Heart right ventricle (tissue), 16 donors: ENCODE data around the gene PCDHAC2. TPM values are rescaled to one million over a fixed set of nuclear protein-coding genes. Genes with fewer than 3 reads are reported as not detected.

Experiments used
- ATAC-seq, 8 donors: fragments of 200-7000 bp; cut with Tn5 transposase; one replicate each; pipeline ENCODE4 v1.9.1; 2020; ENCODE audit warnings: mild to moderate bottlenecking in 8 of 8, moderate library complexity in 8 of 8, moderate number of reproducible peaks in 1 of 8
- DNase-seq, 2 donors: peaks; one replicate each; pipeline ENCODE4 v3.0.0-alpha.2; 2020
- H3K27ac ChIP-seq, 10 donors: fragments of 200-600 bp; sonication (generic) in 2 of 10; one replicate each; pipeline versions ENCODE4 v1.5.0 to v1.8.0; 2020 to 2022; ENCODE audit warnings: mild to moderate bottlenecking in 3 of 10
- H3K27me3 ChIP-seq, 7 donors: fragments of 200-600 bp; one replicate each; pipeline ENCODE4 v1.8.0; 2021 to 2022; ENCODE audit warnings: mild to moderate bottlenecking in 2 of 7
- H3K36me3 ChIP-seq, 9 donors: fragments of 200-600 bp; sonication (generic) in 1 of 9; one replicate each; pipeline versions ENCODE4 v1.5.0 to v1.8.0; 2020 to 2022; ENCODE audit warnings: mild to moderate bottlenecking in 2 of 9
- H3K4me1 ChIP-seq, 9 donors: fragments of 200-600 bp; sonication (generic) in 1 of 9; one replicate each; pipeline versions ENCODE4 v1.5.0 to v1.8.0; 2020 to 2022; ENCODE audit warnings: mild to moderate bottlenecking in 4 of 9
- H3K4me3 ChIP-seq, 10 donors: fragments of 200-600 bp; sonication (generic) in 2 of 10; one replicate each; pipeline versions ENCODE4 v1.5.0 to v1.8.0; 2020 to 2022; ENCODE audit warnings: mild to moderate bottlenecking in 7 of 10, moderate library complexity in 2 of 10
- H3K9me3 ChIP-seq, 11 donors: fragments of 200-600 bp in 10 of 11; sonication (generic) in 2 of 11; one replicate each; pipeline versions ENCODE4 v1.5.0 to v1.8.0; 2013 to 2022; ENCODE audit warnings: mild to moderate bottlenecking in 2 of 11, control low read depth in 1 of 11, moderate library complexity in 1 of 11
- WGBS, 2 donors: extraction: QIAGEN DNeasy Blood & Tissue Kit; methylation state at CpG; one replicate each; pipeline ENCODE4 v1.1.7; 2013; ENCODE audit warnings: inconsistent platforms in 1 of 2; 5-methylcytosine and 5-hydroxymethylcytosine counted together
- intact Hi-C, 10 donors: fragments of 100-400 bp; cut with DNase I; formaldehyde crosslinking; loops; one replicate each; pipeline versions ENCODE4 v1.11.1 to v1.14.2; 2022
- polyA plus RNA-seq, 2 donors: library from polyadenylated mRNA; stranded (reverse); fragments of 200-250 nt; gene quantifications; one replicate each; pipeline ENCODE4 v1.2.3, GENCODE V29; 2013
- total RNA-seq, 10 donors: library from RNA; stranded (reverse); fragmentation: NEBNext Ultra II Directional in 3 of 10; extraction: Animal tissue kit (Norgen Biotek cat#: 25700) in 3 of 10; gene quantifications; one replicate each; pipeline versions ENCODE4 v1.2.1 to v1.2.4, GENCODE V29; 2021 to 2023
- TF ChIP-seq, protein P1 (sequence below), 9 donors: fragments of 200-600 bp; sonication (generic) in 2 of 9; IDR thresholded peaks; one replicate each; pipeline versions ENCODE4 v1.5.0 to v1.8.0; 2021 to 2022; ENCODE audit warnings: antibody characterized with exemption in 9 of 9, mild to moderate bottlenecking in 5 of 9, moderate library complexity in 1 of 9
- donor health status: Arrhythmogenic right ventricular cardiomyopathy.
- donor health status: ischemic (EF 13 %, LVEDD 7.1; RV severe dilation, severe dysfunction).
- donor health status: healthy with polysubstance abuse.
- donor health status: DM: no; HTN: yes; CAD: no.
- donor health status: DM: no; HTN: no; CAD: no.
- donor health status: ischemic (EF 25% LVEDD 6.9; RV normal size, moderate dysfunction).
- donor health status: ischemic (EF 25% LVEDD 5.7; RV mildly dilated, moderate dysfunction).
- donor health status: healthy.
- donor health status: DM: yes; HTN: yes; CAD: no.
- donor health status: Ischemic cardiomyopathy.
- donor health status: ischemic (EF 35%, LVEDD 5.7; RV mildly dilated, moderate dysfunction).
- donor health status: nonischemic (EF 11% LVEDD 7.7; RV severe dilation, severe dysfunction).
- donor health status: DM: yes; HTN: yes; CAD: no.
- donor health status: PGD.
- donor health status: ischemic (EF 29% LVEDD 5.4; RV normal size, mild dysfunction).
- donor health status: nonischemic (EF 23%, LVEDD 6.1; RV moderate dilation, normal function).

PCDHAC2 gene
- total and polyA plus RNA-seq, 12 donors, result 0.04 to 1.6 (median 0.29) TPM; not detected in 2

DNA sequence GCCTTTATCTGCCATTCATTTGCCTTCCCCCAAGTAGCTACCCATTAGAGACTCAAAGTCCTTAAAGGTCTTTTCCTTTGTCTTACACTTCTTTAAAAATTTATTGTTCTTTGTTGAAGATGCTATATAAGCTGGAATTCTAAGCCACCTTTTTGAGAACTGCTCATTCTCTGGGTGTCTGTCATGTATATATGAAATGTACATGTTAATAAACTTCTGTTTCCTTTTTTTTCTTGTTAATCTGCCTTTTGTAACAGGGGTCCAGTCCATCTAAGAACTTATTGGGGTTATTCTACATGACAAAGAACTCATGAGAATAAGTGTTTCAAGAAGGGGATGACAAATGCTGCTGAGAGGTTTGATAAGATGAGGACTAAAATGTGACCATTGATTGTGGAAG is 41.5 kb downstream of the PCDHAC2 start:
- Histone ChIP-seq H3K4me1 (no peaks in the 10 kb centered on the region), H3K9me3 (peaks cover 0 to 4% (median 0%) of the 10 kb centered on the region in 11 donors), H3K4me3 (no peak overlapping the region), H3K27me3 (peaks cover 0 to 28% (median 17%) of the 10 kb centered on the region in 7 donors), H3K27ac (no peak overlapping the region), H3K36me3 (no peaks in the 10 kb centered on the region)
- DNase-seq (no peak), ATAC-seq (no peak)
- TF ChIP-seq, protein P1, sequence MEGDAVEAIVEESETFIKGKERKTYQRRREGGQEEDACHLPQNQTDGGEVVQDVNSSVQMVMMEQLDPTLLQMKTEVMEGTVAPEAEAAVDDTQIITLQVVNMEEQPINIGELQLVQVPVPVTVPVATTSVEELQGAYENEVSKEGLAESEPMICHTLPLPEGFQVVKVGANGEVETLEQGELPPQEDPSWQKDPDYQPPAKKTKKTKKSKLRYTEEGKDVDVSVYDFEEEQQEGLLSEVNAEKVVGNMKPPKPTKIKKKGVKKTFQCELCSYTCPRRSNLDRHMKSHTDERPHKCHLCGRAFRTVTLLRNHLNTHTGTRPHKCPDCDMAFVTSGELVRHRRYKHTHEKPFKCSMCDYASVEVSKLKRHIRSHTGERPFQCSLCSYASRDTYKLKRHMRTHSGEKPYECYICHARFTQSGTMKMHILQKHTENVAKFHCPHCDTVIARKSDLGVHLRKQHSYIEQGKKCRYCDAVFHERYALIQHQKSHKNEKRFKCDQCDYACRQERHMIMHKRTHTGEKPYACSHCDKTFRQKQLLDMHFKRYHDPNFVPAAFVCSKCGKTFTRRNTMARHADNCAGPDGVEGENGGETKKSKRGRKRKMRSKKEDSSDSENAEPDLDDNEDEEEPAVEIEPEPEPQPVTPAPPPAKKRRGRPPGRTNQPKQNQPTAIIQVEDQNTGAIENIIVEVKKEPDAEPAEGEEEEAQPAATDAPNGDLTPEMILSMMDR (IDR thresholded peaks at IDR 0.05), result no peak
- intact Hi-C loops, result loop anchor here in 1 of 10 donors (1.0 kb wide), 1 partner anchor 16 kb away; no protein-coding TSS in a partner anchor

DNA sequence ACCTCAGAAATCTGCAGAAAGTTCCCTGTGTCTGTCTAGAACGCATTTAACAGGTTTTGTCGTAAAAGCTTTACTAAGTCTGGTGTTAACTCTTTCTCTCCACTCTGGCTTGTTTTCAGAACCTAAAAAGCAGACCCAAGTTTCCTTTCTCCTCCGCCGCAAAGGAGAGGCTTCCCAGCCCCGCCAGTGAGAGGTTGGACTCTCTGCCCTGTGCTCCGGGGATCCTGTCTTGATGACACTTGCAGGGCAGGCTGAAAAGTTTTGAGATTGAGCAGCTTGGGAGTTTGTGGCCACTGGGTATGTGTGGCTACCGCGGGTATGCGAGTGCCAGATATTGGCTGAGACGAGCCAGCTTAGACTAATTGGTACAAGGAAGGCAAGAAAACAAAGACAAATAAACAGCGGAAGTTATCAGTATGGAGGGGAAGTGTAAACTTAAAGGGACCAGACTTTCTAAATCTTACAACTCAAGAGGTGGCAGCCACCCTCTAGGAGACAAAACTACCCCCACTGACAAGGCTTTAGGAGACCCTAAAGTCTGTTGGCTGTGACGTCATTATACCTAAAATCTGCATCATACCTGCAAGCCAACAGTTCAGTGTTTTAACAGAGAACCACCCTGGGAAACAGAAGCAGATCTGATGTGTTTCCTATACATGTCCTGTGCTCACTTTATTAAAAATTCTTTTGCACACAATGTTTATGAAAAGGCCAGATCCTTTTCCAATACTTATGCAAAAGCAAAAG is 43.9 kb downstream of the PCDHAC2 start:
- Histone ChIP-seq H3K27me3 (peaks cover 0 to 16% (median 0%) of the 10 kb centered on the region in 7 donors), H3K27ac (no peak overlapping the region), H3K36me3 (no peaks in the 10 kb centered on the region), H3K9me3 (peaks cover 0 to 4% (median 0%) of the 10 kb centered on the region in 11 donors), H3K4me1 (no peaks in the 10 kb centered on the region), H3K4me3 (no peak overlapping the region)
- ATAC-seq (no peak), DNase-seq (no peak)
- intact Hi-C loops, result no loop called here
- WGBS, 2 donors, result 42 to 44% methylated on average over 12 of the region's 12 CpGs
- TF ChIP-seq, protein P1 (IDR thresholded peaks at IDR 0.05), result no peak

DNA sequence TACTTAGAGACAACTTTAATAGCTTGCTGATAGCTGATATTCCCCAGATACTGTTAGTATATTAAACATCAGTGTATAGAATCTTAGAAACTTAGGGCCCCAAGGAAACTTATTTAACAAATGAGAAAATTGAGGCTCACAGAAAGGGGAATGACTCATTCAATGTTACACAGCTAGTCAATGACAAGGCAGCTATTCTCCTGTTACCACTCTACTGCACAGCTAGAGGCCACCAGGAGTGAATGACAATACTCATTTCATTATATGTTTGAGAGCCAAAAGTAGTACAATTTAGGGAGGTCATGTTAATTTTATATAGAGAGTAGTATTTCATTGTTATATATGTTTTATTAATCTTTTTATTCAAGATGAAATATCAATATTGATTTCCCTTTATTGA is 51.7 kb downstream of the PCDHAC2 start:
- no peak for DNase-seq

More for the DNA sequence above, 51.7 kb downstream of the PCDHAC2 start:
- H3K36me3 ChIP-seq, result no peaks in the 10 kb centered on the region
- no peaks in the 10 kb centered on the region for H3K4me1 ChIP-seq
- H3K4me3 ChIP-seq, result no peak overlapping the region
- no peak overlapping the region for H3K27ac ChIP-seq
- TF ChIP-seq, protein P1 (IDR thresholded peaks at IDR 0.05), result no peak
- peaks cover 0 to 4% (median 0%) of the 10 kb centered on the region in 7 donors for H3K27me3 ChIP-seq
- H3K9me3 ChIP-seq, result peaks cover 0 to 2% (median 0%) of the 10 kb centered on the region in 11 donors
- intact Hi-C loops, result no loop called here
- ATAC-seq, result no peak

Other genes with a start within 250 kb of the PCDHAC2 start
- under 1 TPM in 1 of 10 donors, not detected in 9; 0.09 TPM for gene PCDHA1, start 180.3 kb upstream of the PCDHAC2 start, total RNA-seq
- gene PCDHA1, start 180.3 kb upstream of the PCDHAC2 start, polyA plus RNA-seq, result under 1 TPM in 1 of 2 donors, not detected in 1; 0.07 TPM
- gene PCDHA2, start 171.6 kb upstream of the PCDHAC2 start, total RNA-seq, result under 1 TPM in 2 of 10 donors, not detected in 8; 0.07 to 0.17 TPM
- gene PCDHA2, start 171.6 kb upstream of the PCDHAC2 start, polyA plus RNA-seq, result not detected
- under 1 TPM in 6 of 10 donors, not detected in 4; 0.07 to 0.17 (median 0.11) TPM for gene PCDHA3, start 165.4 kb upstream of the PCDHAC2 start, total RNA-seq
- under 1 TPM in 1 of 2 donors, not detected in 1; 0.03 TPM for gene PCDHA3, start 165.4 kb upstream of the PCDHAC2 start, polyA plus RNA-seq
- under 1 TPM in 7 of 10 donors, not detected in 3; 0.07 to 0.21 (median 0.08) TPM for gene PCDHA4, start 159.4 kb upstream of the PCDHAC2 start, total RNA-seq
- gene PCDHA4, start 159.4 kb upstream of the PCDHAC2 start, polyA plus RNA-seq, result under 1 TPM in 1 of 2 donors, not detected in 1; 0.01 TPM
- under 1 TPM in 4 of 10 donors, not detected in 6; 0.07 to 0.11 (median 0.08) TPM for gene PCDHA5, start 144.9 kb upstream of the PCDHAC2 start, total RNA-seq
- gene PCDHA5, start 144.9 kb upstream of the PCDHAC2 start, polyA plus RNA-seq, result not detected
- under 1 TPM in 3 of 10 donors, not detected in 7; 0.14 to 0.31 (median 0.18) TPM for gene PCDHA6, start 138.5 kb upstream of the PCDHAC2 start, total RNA-seq
- not detected for gene PCDHA6, start 138.5 kb upstream of the PCDHAC2 start, polyA plus RNA-seq
- under 1 TPM in 3 of 10 donors, not detected in 7; 0.07 to 0.15 (median 0.11) TPM for gene PCDHA7, start 132.2 kb upstream of the PCDHAC2 start, total RNA-seq
- under 1 TPM in 1 of 2 donors, not detected in 1; 0.01 TPM for gene PCDHA7, start 132.2 kb upstream of the PCDHAC2 start, polyA plus RNA-seq
- under 1 TPM in 2 of 10 donors, not detected in 8; 0.04 to 0.13 TPM for gene PCDHA8, start 125.3 kb upstream of the PCDHAC2 start, total RNA-seq
- gene PCDHA8, start 125.3 kb upstream of the PCDHAC2 start, polyA plus RNA-seq, result not detected
- gene PCDHA9, start 118.1 kb upstream of the PCDHAC2 start, total RNA-seq, result under 1 TPM in 4 of 10 donors, not detected in 6; 0.05 to 0.15 (median 0.07) TPM
- not detected for gene PCDHA9, start 118.1 kb upstream of the PCDHAC2 start, polyA plus RNA-seq
- gene PCDHA10, start 110.6 kb upstream of the PCDHAC2 start, total RNA-seq, result under 1 TPM in 7 of 10 donors, not detected in 3; 0.02 to 0.37 (median 0.07) TPM
- gene PCDHA10, start 110.6 kb upstream of the PCDHAC2 start, polyA plus RNA-seq, result under 1 TPM in 1 of 2 donors, not detected in 1; under 0.01 TPM
- gene PCDHA11, start 97.5 kb upstream of the PCDHAC2 start, total RNA-seq, result under 1 TPM in 1 of 10 donors, not detected in 9; 0.07 TPM
- gene PCDHA11, start 97.5 kb upstream of the PCDHAC2 start, polyA plus RNA-seq, result not detected
- gene PCDHA12, start 91.2 kb upstream of the PCDHAC2 start, total RNA-seq, result under 1 TPM in 1 of 10 donors, not detected in 9; 0.11 TPM
- under 1 TPM in 1 of 2 donors, not detected in 1; 0.01 TPM for gene PCDHA12, start 91.2 kb upstream of the PCDHAC2 start, polyA plus RNA-seq
- not detected for gene PCDHA13, start 84.4 kb upstream of the PCDHAC2 start, total RNA-seq
- gene PCDHA13, start 84.4 kb upstream of the PCDHAC2 start, polyA plus RNA-seq, result not detected
- under 1 TPM in 6 of 10 donors, not detected in 4; 0.05 to 0.18 (median 0.09) TPM for gene PCDHAC1, start 40.2 kb upstream of the PCDHAC2 start, total RNA-seq
- not detected for gene PCDHAC1, start 40.2 kb upstream of the PCDHAC2 start, polyA plus RNA-seq
- gene PCDHB1, start 84.9 kb downstream of the PCDHAC2 start, total RNA-seq, result not detected
- gene PCDHB1, start 84.9 kb downstream of the PCDHAC2 start, polyA plus RNA-seq, result not detected
- gene PCDHB2, start 128.1 kb downstream of the PCDHAC2 start, total RNA-seq, result 1 to 10 TPM in 8 of 10 donors, under 1 TPM in 2; 0.87 to 3.8 (median 2.2) TPM
- gene PCDHB2, start 128.1 kb downstream of the PCDHAC2 start, polyA plus RNA-seq, result under 1 TPM; 0.58 to 0.59 TPM
- gene PCDHB3, start 134.0 kb downstream of the PCDHAC2 start, total RNA-seq, result 1 to 10 TPM in 6 of 10 donors, under 1 TPM in 4; 0.40 to 2.0 (median 1.1) TPM
- gene PCDHB3, start 134.0 kb downstream of the PCDHAC2 start, polyA plus RNA-seq, result under 1 TPM; 0.29 to 0.37 TPM
- gene PCDHB4, start 155.3 kb downstream of the PCDHAC2 start, total RNA-seq, result 1 to 10 TPM; 1.3 to 3.3 (median 2.3) TPM
- gene PCDHB4, start 155.3 kb downstream of the PCDHAC2 start, polyA plus RNA-seq, result under 1 TPM; 0.51 to 0.78 TPM
- gene PCDHB5, start 168.7 kb downstream of the PCDHAC2 start, total RNA-seq, result 1 to 10 TPM; 2.4 to 7.4 (median 4.6) TPM
- 1 to 10 TPM in 1 of 2 donors, under 1 TPM in 1; 0.73 to 1.2 TPM for gene PCDHB5, start 168.7 kb downstream of the PCDHAC2 start, polyA plus RNA-seq
- under 1 TPM; 0.21 to 0.68 (median 0.44) TPM for gene PCDHB6, start 183.6 kb downstream of the PCDHAC2 start, total RNA-seq
- gene PCDHB6, start 183.6 kb downstream of the PCDHAC2 start, polyA plus RNA-seq, result under 1 TPM; 0.16 to 0.51 TPM
- 1 to 10 TPM in 3 of 10 donors, under 1 TPM in 7; 0.17 to 1.2 (median 0.76) TPM for gene PCDHB7, start 206.2 kb downstream of the PCDHAC2 start, total RNA-seq
- gene PCDHB7, start 206.2 kb downstream of the PCDHAC2 start, polyA plus RNA-seq, result under 1 TPM; 0.22 to 0.35 TPM
- gene PCDHB8, start 211.3 kb downstream of the PCDHAC2 start, total RNA-seq, result 1 to 10 TPM in 8 of 10 donors, under 1 TPM in 2; 0.60 to 5.8 (median 2.0) TPM
- gene PCDHB8, start 211.3 kb downstream of the PCDHAC2 start, polyA plus RNA-seq, result under 1 TPM; 0.29 to 0.46 TPM
- gene PCDHB16, start 215.9 kb downstream of the PCDHAC2 start, total RNA-seq, result 1 to 10 TPM in 9 of 10 donors, under 1 TPM in 1; 0.98 to 3.7 (median 2.1) TPM
- 1 to 10 TPM in 1 of 2 donors, under 1 TPM in 1; 0.62 to 1.4 TPM for gene PCDHB16, start 215.9 kb downstream of the PCDHAC2 start, polyA plus RNA-seq
- 1 to 10 TPM in 5 of 10 donors, under 1 TPM in 5; 0.34 to 3.4 (median 1.1) TPM for gene PCDHB9, start 220.7 kb downstream of the PCDHAC2 start, total RNA-seq
- gene PCDHB9, start 220.7 kb downstream of the PCDHAC2 start, polyA plus RNA-seq, result under 1 TPM; 0.25 to 0.59 TPM
- 1 to 10 TPM in 3 of 10 donors, under 1 TPM in 7; 0.28 to 1.3 (median 0.68) TPM for gene PCDHB10, start 225.9 kb downstream of the PCDHAC2 start, total RNA-seq
- gene PCDHB10, start 225.9 kb downstream of the PCDHAC2 start, polyA plus RNA-seq, result under 1 TPM; 0.42 to 0.59 TPM
- 1 to 10 TPM in 7 of 10 donors, under 1 TPM in 3; 0.64 to 2.8 (median 1.4) TPM for gene PCDHB11, start 233.2 kb downstream of the PCDHAC2 start, total RNA-seq
- gene PCDHB11, start 233.2 kb downstream of the PCDHAC2 start, polyA plus RNA-seq, result under 1 TPM; 0.26 to 0.37 TPM
- gene PCDHB12, start 242.2 kb downstream of the PCDHAC2 start, total RNA-seq, result 1 to 10 TPM in 6 of 10 donors, under 1 TPM in 4; 0.79 to 1.7 (median 1.1) TPM
- under 1 TPM; 0.51 to 0.58 TPM for gene PCDHB12, start 242.2 kb downstream of the PCDHAC2 start, polyA plus RNA-seq
- 1 to 10 TPM; 2.7 to 5.4 (median 3.6) TPM for gene PCDHB13, start 247.4 kb downstream of the PCDHAC2 start, total RNA-seq
- 1 to 10 TPM; 1.0 to 1.3 TPM for gene PCDHB13, start 247.4 kb downstream of the PCDHAC2 start, polyA plus RNA-seq